Tibial nerve (tissue), 4 donors: ENCODE data around the gene RNF135. TPM values are rescaled to one million over a fixed set of nuclear protein-coding genes. Genes with fewer than 3 reads are reported as not detected.
A peak's percentile ranks its signal among the peaks of the same experiment; 100 is the strongest.

ENCODE experiments used
- DNase-seq, 2 donors: peaks; one replicate each; pipeline ENCODE4 v3.0.0-alpha.2; 2019; ENCODE audit warnings: low spot score in 2 of 2
- H3K27ac ChIP-seq, 4 donors: fragments of 200-600 bp; sonication (generic) in 3 of 4; one replicate each; pipeline ENCODE4 v1.5.1; 2017 to 2019; ENCODE audit warnings: mild to moderate bottlenecking in 1 of 4
- H3K27me3 ChIP-seq, 2 donors: fragments of 200-600 bp; sonication (generic) in 1 of 2; one replicate each; pipeline versions ENCODE4 v1.5.1 to v1.6.0; 2017 to 2019
- H3K36me3 ChIP-seq, 3 donors: fragments of 200-600 bp; sonication (generic); one replicate each; pipeline ENCODE4 v1.5.1; 2018 to 2019
- H3K4me1 ChIP-seq, 4 donors: fragments of 200-600 bp; sonication (generic) in 3 of 4; one replicate each; pipeline ENCODE4 v1.5.1; 2017 to 2019
- H3K4me3 ChIP-seq, 4 donors: fragments of 200-600 bp; sonication (generic) in 3 of 4; one replicate each; pipeline ENCODE4 v1.5.1; 2017 to 2019; ENCODE audit warnings: mild to moderate bottlenecking in 1 of 4, moderate library complexity in 1 of 4
- H3K9me3 ChIP-seq, 4 donors: fragments of 200-600 bp; sonication (generic) in 3 of 4; one replicate each; pipeline ENCODE4 v1.5.1; 2017 to 2019
- CTCF ChIP-seq, 5 experiments: fragments of 200-600 bp in 3 of 5; fragments of 450-650 bp in 2 of 5; sonication (generic) in 3 of 5; IDR thresholded peaks; one replicate each; pipeline ENCODE4 v1.5.1; 2016 to 2019; ENCODE audit warnings: antibody characterized with exemption in 5 of 5, mild to moderate bottlenecking in 3 of 5, moderate library complexity in 2 of 5
- EP300 ChIP-seq, 2 donors: sonication (generic); formaldehyde crosslinking; IDR thresholded peaks; one replicate each; pipeline ENCODE4 v1.6.1; 2017; ENCODE audit warnings: antibody characterized with exemption in 2 of 2, mild to moderate bottlenecking in 1 of 2
- POLR2A ChIP-seq, 2 donors: fragments of 450-650 bp; IDR thresholded peaks; one replicate each; pipeline ENCODE4 v1.6.1; 2017; ENCODE audit warnings: antibody characterized with exemption in 2 of 2, mild to moderate bottlenecking in 2 of 2, moderate library complexity in 2 of 2
- WGBS, 2 donors: methylation state at CpG; one replicate each; pipeline ENCODE4 v1.1.5; 2018; 5-methylcytosine and 5-hydroxymethylcytosine counted together
- total RNA-seq, 4 donors: library from RNA; depleted of rRNA; stranded (reverse); fragments of >200 nt; gene quantifications; one replicate each; pipeline ENCODE4 v1.1.0, GENCODE V29; 2016

The RNF135 gene
- total RNA-seq, 4 donors from 2014 or later = 33.3 to 78.3 (median 45.3) TPM

- 61 to 64% methylated on average over 9 of the region's 9 CpGs for WGBS, 2 donors
- H3K36me3 ChIP-seq = no peaks in the 10 kb centered on the region
- H3K4me1 ChIP-seq = peaks cover 0 to 3% (median 0%) of the 10 kb centered on the region in 4 donors
- peak in 1 of 2 donors; percentile 67 for TF ChIP-seq EP300 (IDR thresholded peaks at IDR 0.05)
- no peak for TF ChIP-seq CTCF (IDR thresholded peaks at IDR 0.05)
- peak; percentile 32 to 69 for DNase-seq
- peak overlapping the region in 2 of 4 donors; percentile 13 to 64 for H3K27ac ChIP-seq
- no peaks in the 10 kb centered on the region for H3K9me3 ChIP-seq
- no peak overlapping the region for H3K4me3 ChIP-seq
- H3K27me3 ChIP-seq = no peaks in the 10 kb centered on the region
Measured at GRCh38 chr17:30950669-30951399, 20.0 kb upstream of the RNF135 start.

- TF ChIP-seq EP300 (IDR thresholded peaks at IDR 0.05) (peak in 1 of 2 donors; percentile 40), CTCF (IDR thresholded peaks at IDR 0.05) (no peak), POLR2A (IDR thresholded peaks at IDR 0.05) (no peak)
- Histone ChIP-seq H3K27ac (peak overlapping the region in 2 of 4 donors; percentile 49 to 54), H3K9me3 (no peaks in the 10 kb centered on the region), H3K4me1 (peaks cover 0 to 18% (median 4%) of the 10 kb centered on the region in 4 donors), H3K36me3 (no peaks in the 10 kb centered on the region), H3K4me3 (no peak overlapping the region), H3K27me3 (no peaks in the 10 kb centered on the region)
- DNase-seq = no peak
- 83 to 85% methylated on average over 9 of the region's 9 CpGs for WGBS, 2 donors
Measured at GRCh38 chr17:30952638-30953393, 18.0 kb upstream of the RNF135 start.

- WGBS, 2 donors = 64 to 79% methylated on average over 6 of the region's 6 CpGs
- H3K4me1 ChIP-seq = peaks cover 0 to 20% (median 4%) of the 10 kb centered on the region in 4 donors
- no peak for DNase-seq
- H3K4me3 ChIP-seq = peak overlapping the region in 1 of 4 donors; percentile 29
- H3K36me3 ChIP-seq = no peaks in the 10 kb centered on the region
- H3K27ac ChIP-seq = peak overlapping the region in 3 of 4 donors; percentile 10 to 69 (median 49)
- no peaks in the 10 kb centered on the region for H3K9me3 ChIP-seq
- no peak for TF ChIP-seq CTCF (IDR thresholded peaks at IDR 0.05)
- TF ChIP-seq EP300 (IDR thresholded peaks at IDR 0.05) = peak in 1 of 2 donors; percentile 55
- no peaks in the 10 kb centered on the region for H3K27me3 ChIP-seq
Measured at GRCh38 chr17:30954046-30954830, 16.6 kb upstream of the RNF135 start.

- Histone ChIP-seq H3K4me3 (peak overlapping the region in 1 of 4 donors; percentile 29), H3K27ac (peak overlapping the region in 3 of 4 donors; percentile 10 to 52 (median 26))
- no peak for DNase-seq
Measured at GRCh38 chr17:30956764-30957374, 14.0 kb upstream of the RNF135 start.

More at GRCh38 chr17:30956764-30957374, 14.0 kb upstream of the RNF135 start:
- TF ChIP-seq EP300 (IDR thresholded peaks at IDR 0.05) = no peak
- TF ChIP-seq POLR2A (IDR thresholded peaks at IDR 0.05) = no peak
- TF ChIP-seq CTCF (IDR thresholded peaks at IDR 0.05) = no peak
- H3K9me3 ChIP-seq = no peaks in the 10 kb centered on the region
- H3K27me3 ChIP-seq = no peaks in the 10 kb centered on the region
- peaks cover 0 to 20% (median 6%) of the 10 kb centered on the region in 4 donors for H3K4me1 ChIP-seq
- no peaks in the 10 kb centered on the region for H3K36me3 ChIP-seq
- WGBS, 2 donors = 26% methylated on average over 8 of the region's 8 CpGs
